Kidney tubule cell (primary cell): Measurements from ENCODE around the gene ABCC1.
"Not testable (repeated sequence)": the region's sequence is repeated elsewhere in the genome, so short reads cannot be mapped to it uniquely, and the experiment has no call there.

Experiments
- DNase-seq: peaks from one replicate; pipeline ENCODE4 v3.0.0-alpha.2; 2018; ENCODE audit warnings: low spot score

ABCC1 gene

GRCh38 chr16:16083421-16084156 lies 134.2 kb downstream of the ABCC1 start:
- DNase-seq, result peak; percentile 80

- DNase-seq, result no peak
Measured at GRCh38 chr16:16084874-16085273, 135.5 kb downstream of the ABCC1 start.

- no peak for DNase-seq
Measured at GRCh38 chr16:16086653-16087446, 137.4 kb downstream of the ABCC1 start.

GRCh38 chr16:16090238-16090637 lies 140.8 kb downstream of the ABCC1 start:
- no peak for DNase-seq

- no peak for DNase-seq
Measured at GRCh38 chr16:16092925-16093627, 143.7 kb downstream of the ABCC1 start.

GRCh38 chr16:16093628-16094332 lies 144.4 kb downstream of the ABCC1 start:
- no peak for DNase-seq

GRCh38 chr16:16095646-16096045 lies 146.2 kb downstream of the ABCC1 start:
- DNase-seq, result no peak

- no peak for DNase-seq
Measured at GRCh38 chr16:16096121-16096857, 146.9 kb downstream of the ABCC1 start.

GRCh38 chr16:16096858-16097213 lies 147.4 kb downstream of the ABCC1 start:
- DNase-seq, result no peak

- DNase-seq, result no peak
Measured at GRCh38 chr16:16099320-16099719, 149.9 kb downstream of the ABCC1 start.

- DNase-seq, result no peak
Measured at GRCh38 chr16:16100631-16101030, 151.2 kb downstream of the ABCC1 start.

- DNase-seq, result no peak
Measured at GRCh38 chr16:16101585-16101984, 152.2 kb downstream of the ABCC1 start.

GRCh38 chr16:16102738-16103137 lies 153.3 kb downstream of the ABCC1 start:
- DNase-seq, result no peak

GRCh38 chr16:16104132-16104803 lies 154.9 kb downstream of the ABCC1 start:
- not testable (repeated sequence) for DNase-seq

GRCh38 chr16:16104804-16105141 lies 155.4 kb downstream of the ABCC1 start:
- DNase-seq, result not testable (repeated sequence)

GRCh38 chr16:16105646-16106045 lies 156.2 kb downstream of the ABCC1 start:
- DNase-seq, result no peak

GRCh38 chr16:16106466-16106865 lies 157.1 kb downstream of the ABCC1 start:
- no peak for DNase-seq

GRCh38 chr16:16107839-16108238 lies 158.4 kb downstream of the ABCC1 start:
- no peak for DNase-seq

- DNase-seq, result no peak
Measured at GRCh38 chr16:16108759-16109158, 159.3 kb downstream of the ABCC1 start.

- no peak for DNase-seq
Measured at GRCh38 chr16:16109453-16110110, 160.2 kb downstream of the ABCC1 start.

GRCh38 chr16:16110111-16110490 lies 160.7 kb downstream of the ABCC1 start:
- no peak for DNase-seq
